ENCODE results near the gene DPF3. TPM values are rescaled to one million over a fixed set of nuclear protein-coding genes. Genes with fewer than 3 reads are reported as not detected.

The DPF3 gene
- polyA plus RNA-seq, 3 donors from 2014 or later, result 1.5 to 1.8 TPM; not detected in 1

GRCh38 chr14:72920008-72920407 lies 26.1 kb upstream of the DPF3 start:
- no peaks in the 10 kb centered on the region for H3K4me1 Mint-ChIP-seq
- H3K27me3 Mint-ChIP-seq (ENCODE audit: low read depth in 3 of 3), result peaks cover 0 to 8% (median 5%) of the 10 kb centered on the region in 3 donors
- DNase-seq, result no peak
- H3K4me3 Mint-ChIP-seq, result no peak overlapping the region
- no peak overlapping the region for H3K27ac Mint-ChIP-seq
- H3K9me3 Mint-ChIP-seq, result no peaks in the 10 kb centered on the region
- H3K36me3 Mint-ChIP-seq, result no peaks in the 10 kb centered on the region

DNA sequence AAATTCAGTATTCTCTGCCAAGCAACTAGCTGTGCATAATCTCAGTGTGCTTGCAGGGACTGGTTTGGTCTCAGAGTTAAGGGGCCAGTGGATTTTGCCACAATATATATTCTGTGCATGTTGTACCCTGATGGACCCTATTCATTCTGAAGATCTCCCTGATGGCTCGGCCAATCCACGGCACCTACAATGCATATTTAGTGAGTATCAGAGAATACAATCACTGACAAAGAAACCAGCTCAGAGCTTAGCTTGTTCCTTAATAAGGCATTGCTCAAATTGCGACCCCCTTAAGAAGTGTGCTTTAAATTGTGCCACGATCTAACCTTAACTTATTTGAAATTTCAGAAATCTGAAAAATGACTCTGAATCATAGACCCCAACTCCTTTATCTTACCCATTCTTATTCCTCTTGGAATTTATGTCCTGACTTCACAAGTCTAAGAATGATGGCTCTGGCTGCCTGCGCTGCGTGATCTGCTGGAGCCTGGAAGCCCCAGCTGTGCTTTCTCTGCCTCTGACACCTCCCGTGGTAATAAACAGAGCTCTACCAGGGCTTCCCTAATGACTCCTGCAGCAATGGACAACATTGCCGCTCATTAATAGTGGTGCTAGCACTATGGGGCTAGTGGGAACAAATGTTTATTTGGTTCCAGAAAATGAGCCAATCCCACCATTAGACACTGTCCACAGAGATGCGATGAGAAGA lies 23.3 kb upstream of the DPF3 start:
- peaks cover 4 to 9% (median 7%) of the 10 kb centered on the region in 3 donors for H3K27me3 Mint-ChIP-seq (ENCODE audit: low read depth in 3 of 3)
- no peak overlapping the region for H3K4me3 Mint-ChIP-seq
- H3K9me3 Mint-ChIP-seq, result no peaks in the 10 kb centered on the region
- peaks cover 0 to 6% of the 10 kb centered on the region in 2 donors for H3K4me1 Mint-ChIP-seq
- peaks cover 0 to 4% (median 0%) of the 10 kb centered on the region in 3 donors for H3K36me3 Mint-ChIP-seq
- DNase-seq, result no peak
- H3K27ac Mint-ChIP-seq, result no peak overlapping the region

- Mint-ChIP-seq H3K36me3 (peaks cover 0 to 4% (median 0%) of the 10 kb centered on the region in 3 donors), H3K9me3 (no peaks in the 10 kb centered on the region), H3K27ac (no peak overlapping the region), H3K4me1 (peaks cover 0 to 6% of the 10 kb centered on the region in 2 donors), H3K4me3 (no peak overlapping the region), H3K27me3 (ENCODE audit: low read depth in 3 of 3) (peaks cover 4 to 9% (median 7%) of the 10 kb centered on the region in 3 donors)
- DNase-seq, result no peak
Measured at GRCh38 chr14:72916174-72916573, 22.3 kb upstream of the DPF3 start.

GRCh38 chr14:72913809-72914208 lies 19.9 kb upstream of the DPF3 start:
- Mint-ChIP-seq H3K4me1 (peaks cover 0 to 6% of the 10 kb centered on the region in 2 donors), H3K36me3 (peaks cover 0 to 4% (median 0%) of the 10 kb centered on the region in 3 donors), H3K27me3 (ENCODE audit: low read depth in 3 of 3) (peaks cover 0 to 11% (median 3%) of the 10 kb centered on the region in 3 donors), H3K9me3 (no peaks in the 10 kb centered on the region), H3K4me3 (no peak overlapping the region), H3K27ac (no peak overlapping the region)
- no peak for DNase-seq

DNA sequence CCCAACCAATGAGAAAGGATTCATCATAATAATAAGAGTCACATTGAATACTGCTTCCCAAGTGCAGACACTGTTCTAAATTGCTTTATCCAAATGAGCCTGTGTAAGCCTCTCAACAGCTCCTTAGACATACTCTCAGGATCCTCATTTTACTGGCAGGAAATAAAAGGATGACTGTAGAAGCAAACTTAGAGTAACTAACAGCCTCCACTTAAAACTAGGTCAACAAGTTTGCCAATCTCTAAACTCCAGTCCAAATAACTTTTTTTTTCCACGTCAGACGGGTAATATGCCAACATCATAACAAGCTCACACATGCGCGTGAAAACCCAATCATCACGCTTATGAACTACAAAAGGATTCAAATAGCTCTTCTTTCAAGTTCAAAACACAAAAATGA lies 15.3 kb upstream of the DPF3 start:
- Mint-ChIP-seq H3K27ac (no peak overlapping the region), H3K4me3 (no peak overlapping the region), H3K36me3 (peaks cover 0 to 2% (median 0%) of the 10 kb centered on the region in 3 donors), H3K27me3 (ENCODE audit: low read depth in 3 of 3) (peaks cover 10 to 23% (median 10%) of the 10 kb centered on the region in 3 donors), H3K9me3 (no peaks in the 10 kb centered on the region), H3K4me1 (peaks cover 2 to 6% of the 10 kb centered on the region in 2 donors)
- DNase-seq, result no peak

DNA sequence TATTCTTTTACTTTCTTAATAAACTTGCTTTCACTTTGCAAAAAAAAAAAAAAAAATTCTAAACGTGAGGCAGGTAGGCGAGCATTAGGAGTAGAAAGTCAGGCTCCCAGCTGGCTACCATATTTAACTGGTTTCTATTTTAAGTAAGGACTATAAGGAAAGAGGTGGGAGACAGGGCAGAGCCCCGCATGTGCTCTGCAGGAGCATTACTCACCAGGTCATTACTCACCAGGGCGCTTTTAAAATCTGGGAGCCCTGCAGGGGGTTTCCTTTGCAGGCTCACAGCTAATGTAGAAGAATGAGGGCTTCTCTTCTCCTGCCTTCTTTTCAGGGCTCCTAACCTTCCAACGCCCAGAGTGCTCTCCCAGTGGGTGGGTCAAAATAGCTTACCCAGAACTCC lies 14.0 kb upstream of the DPF3 start:
- Mint-ChIP-seq H3K9me3 (no peaks in the 10 kb centered on the region), H3K4me3 (no peak overlapping the region), H3K27me3 (ENCODE audit: low read depth in 3 of 3) (peaks cover 10 to 16% (median 11%) of the 10 kb centered on the region in 3 donors), H3K4me1 (peaks cover 0 to 2% of the 10 kb centered on the region in 2 donors), H3K27ac (no peak overlapping the region), H3K36me3 (no peaks in the 10 kb centered on the region)
- no peak for DNase-seq

- peaks cover 0 to 2% of the 10 kb centered on the region in 2 donors for H3K4me1 Mint-ChIP-seq
- no peak for DNase-seq
- no peaks in the 10 kb centered on the region for H3K36me3 Mint-ChIP-seq
- no peak overlapping the region for H3K4me3 Mint-ChIP-seq
- peaks cover 10 to 15% (median 11%) of the 10 kb centered on the region in 3 donors for H3K27me3 Mint-ChIP-seq (ENCODE audit: low read depth in 3 of 3)
- no peaks in the 10 kb centered on the region for H3K9me3 Mint-ChIP-seq
- H3K27ac Mint-ChIP-seq, result no peak overlapping the region
Measured at GRCh38 chr14:72906879-72907278, 13.0 kb upstream of the DPF3 start.

DNA sequence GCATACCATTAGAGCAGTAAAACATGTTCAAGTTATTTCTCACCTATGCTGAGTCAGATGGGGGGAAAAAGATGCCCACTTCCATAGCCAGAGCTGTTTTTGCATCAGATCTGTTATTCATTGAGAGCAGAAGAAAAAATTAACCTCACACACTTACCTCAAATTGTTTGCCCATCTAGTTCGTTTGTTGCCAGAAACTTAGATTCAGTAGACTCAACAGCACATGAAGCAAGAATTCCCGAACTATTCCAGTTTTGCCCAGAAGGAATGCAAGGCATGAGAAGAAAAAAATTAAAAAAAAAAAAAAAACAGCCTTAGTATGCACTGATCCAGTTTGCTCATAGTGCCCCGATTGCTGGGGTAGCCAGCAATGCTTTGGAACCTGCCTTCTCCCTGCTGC lies 12.4 kb upstream of the DPF3 start:
- Mint-ChIP-seq H3K9me3 (no peaks in the 10 kb centered on the region), H3K4me1 (peaks cover 0 to 2% of the 10 kb centered on the region in 2 donors), H3K4me3 (no peak overlapping the region), H3K36me3 (no peaks in the 10 kb centered on the region), H3K27me3 (ENCODE audit: low read depth in 3 of 3) (peaks cover 10 to 15% (median 11%) of the 10 kb centered on the region in 3 donors), H3K27ac (no peak overlapping the region)
- no peak for DNase-seq

- H3K27me3 Mint-ChIP-seq (ENCODE audit: low read depth in 3 of 3), result peaks cover 11 to 15% (median 12%) of the 10 kb centered on the region in 3 donors
- DNase-seq, result peak; percentile 69 to 75 (median 70)
- no peaks in the 10 kb centered on the region for H3K9me3 Mint-ChIP-seq
- no peaks in the 10 kb centered on the region for H3K36me3 Mint-ChIP-seq
- H3K27ac Mint-ChIP-seq, result no peak overlapping the region
- H3K4me1 Mint-ChIP-seq, result peaks cover 0 to 2% of the 10 kb centered on the region in 2 donors
- H3K4me3 Mint-ChIP-seq, result no peak overlapping the region
Measured at GRCh38 chr14:72904840-72905561, 11.1 kb upstream of the DPF3 start.

GRCh38 chr14:72904218-72904617 lies 10.3 kb upstream of the DPF3 start:
- Mint-ChIP-seq H3K27ac (no peak overlapping the region), H3K4me1 (peaks cover 0 to 2% of the 10 kb centered on the region in 2 donors), H3K9me3 (no peaks in the 10 kb centered on the region), H3K36me3 (no peaks in the 10 kb centered on the region), H3K27me3 (ENCODE audit: low read depth in 3 of 3) (peaks cover 8 to 14% (median 13%) of the 10 kb centered on the region in 3 donors), H3K4me3 (no peak overlapping the region)
- no peak for DNase-seq

GRCh38 chr14:72903716-72904115 lies 9.8 kb upstream of the DPF3 start:
- Mint-ChIP-seq H3K36me3 (no peaks in the 10 kb centered on the region), H3K4me1 (peaks cover 0 to 2% of the 10 kb centered on the region in 2 donors), H3K9me3 (no peaks in the 10 kb centered on the region), H3K27ac (no peak overlapping the region), H3K4me3 (no peak overlapping the region), H3K27me3 (ENCODE audit: low read depth in 3 of 3) (peaks cover 8 to 17% (median 13%) of the 10 kb centered on the region in 3 donors)
- no peak for DNase-seq

DNA sequence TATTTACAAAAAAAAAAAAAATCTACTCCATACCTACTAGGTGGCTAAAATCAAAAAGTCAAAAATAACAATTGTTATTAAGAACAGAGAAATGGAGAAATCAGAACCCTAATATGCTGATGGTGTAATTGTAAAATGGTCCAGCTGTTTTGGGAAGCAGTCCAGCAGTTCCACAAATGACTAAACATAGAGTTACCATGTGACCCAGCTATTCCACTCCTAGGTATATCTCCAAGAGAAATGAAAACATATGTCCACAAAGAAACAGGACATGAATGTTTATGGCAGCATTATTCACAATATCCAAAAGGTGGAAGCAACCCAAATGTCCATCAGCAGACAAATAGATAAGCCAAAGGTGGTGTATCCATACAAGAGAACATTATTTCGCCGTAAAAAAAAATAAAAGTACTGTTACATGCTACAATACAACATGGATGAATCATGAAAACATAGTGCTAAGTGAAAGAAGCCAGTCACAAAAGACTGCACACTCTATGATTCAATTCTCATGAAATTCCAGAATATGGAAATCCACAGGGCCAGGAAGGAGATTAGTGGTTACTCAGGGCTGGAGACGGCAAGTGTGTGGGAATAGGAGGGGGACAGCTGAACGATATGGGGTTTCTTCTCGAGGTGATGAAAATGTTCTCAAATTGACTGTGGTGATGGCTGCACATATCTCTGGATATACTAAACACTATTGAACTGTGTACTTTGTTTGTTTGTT lies 9.1 kb upstream of the DPF3 start:
- Mint-ChIP-seq H3K9me3 (no peaks in the 10 kb centered on the region), H3K4me3 (no peak overlapping the region), H3K27ac (no peak overlapping the region), H3K36me3 (no peaks in the 10 kb centered on the region), H3K27me3 (ENCODE audit: low read depth in 3 of 3) (peaks cover 8 to 15% (median 13%) of the 10 kb centered on the region in 3 donors), H3K4me1 (peaks cover 0 to 2% of the 10 kb centered on the region in 2 donors)
- DNase-seq, result no peak

- H3K9me3 Mint-ChIP-seq, result no peaks in the 10 kb centered on the region
- no peak for DNase-seq
- H3K36me3 Mint-ChIP-seq, result no peaks in the 10 kb centered on the region
- H3K4me3 Mint-ChIP-seq, result no peak overlapping the region
- peaks cover 0 to 2% of the 10 kb centered on the region in 2 donors for H3K4me1 Mint-ChIP-seq
- no peak overlapping the region for H3K27ac Mint-ChIP-seq
- peaks cover 6 to 16% (median 14%) of the 10 kb centered on the region in 3 donors for H3K27me3 Mint-ChIP-seq (ENCODE audit: low read depth in 3 of 3)
Measured at GRCh38 chr14:72901361-72901760, 7.5 kb upstream of the DPF3 start.

- peaks cover 15 to 18% of the 10 kb centered on the region in 2 donors for H3K4me1 Mint-ChIP-seq
- H3K27me3 Mint-ChIP-seq (ENCODE audit: low read depth in 3 of 3), result peaks cover 9 to 25% (median 24%) of the 10 kb centered on the region in 3 donors
- no peak for DNase-seq
Measured at GRCh38 chr14:72898448-72898847, 4.5 kb upstream of the DPF3 start.

More at GRCh38 chr14:72898448-72898847, 4.5 kb upstream of the DPF3 start:
- Mint-ChIP-seq H3K27ac (no peak overlapping the region), H3K4me3 (no peak overlapping the region), H3K36me3 (no peaks in the 10 kb centered on the region), H3K9me3 (no peaks in the 10 kb centered on the region)

Data from immature natural killer cell (primary cell).